Neural progenitor cell (in vitro differentiated cells): ENCODE data around the gene NR0B1. TPM values are rescaled to one million over a fixed set of nuclear protein-coding genes. Genes with fewer than 3 reads are reported as not detected.

Experiments
- DNase-seq: peaks from one replicate; pipeline ENCODE4 v3.0.0-alpha.2; 2016; ENCODE audit warnings: low spot score
- H2AFZ ChIP-seq: fragments of 200-600 bp; sonication (generic); replicated peaks from 2 replicates; pipeline ENCODE4 v1.6.1; 2016; ENCODE audit warnings: antibody characterized with exemption
- H3F3A ChIP-seq: fragments of 200-600 bp; sonication (generic); 2 replicates; pipeline ENCODE4 v1.6.1; 2016; ENCODE audit warnings: antibody characterized with exemption, low read depth
- H3K27ac ChIP-seq: fragments of 200-600 bp; sonication (generic); 2 replicates; pipeline ENCODE4 v1.5.1; 2016; ENCODE audit warnings: mild to moderate bottlenecking
- H3K27me3 ChIP-seq: fragments of 200-600 bp; sonication (generic); 2 replicates; pipeline ENCODE4 v1.6.1; 2016; ENCODE audit warnings: mild to moderate bottlenecking, moderate library complexity
- H3K36me3 ChIP-seq: fragments of 200-600 bp; sonication (generic); 2 replicates; pipeline ENCODE4 v1.5.1; 2016
- H3K4me1 ChIP-seq: fragments of 200-600 bp; sonication (generic); 2 replicates; pipeline ENCODE4 v1.6.1; 2016; ENCODE audit warnings: mixed run types
- H3K4me2 ChIP-seq: fragments of 200-600 bp; sonication (generic); 2 replicates; pipeline ENCODE4 v1.6.1; 2016
- H3K4me3 ChIP-seq: fragments of 200-600 bp; sonication (generic); 2 replicates; pipeline ENCODE4 v1.5.1; 2016
- H3K79me2 ChIP-seq: fragments of 200-600 bp; sonication (generic); 2 replicates; pipeline ENCODE4 v1.6.1; 2016; ENCODE audit warnings: low read depth
- H3K9ac ChIP-seq: fragments of 200-600 bp; sonication (generic); 2 replicates; pipeline ENCODE4 v1.6.1; 2016
- H3K9me3 ChIP-seq: fragments of 200-600 bp; sonication (generic); 2 replicates; pipeline ENCODE4 v1.5.1; 2016; ENCODE audit warnings: low read depth
- H4K20me1 ChIP-seq: fragments of 200-600 bp; sonication (generic); 2 replicates; pipeline ENCODE4 v1.6.1; 2016; ENCODE audit warnings: low read depth
- H3K27ac Mint-ChIP-seq: 3 replicates; pipeline ENCODE4 v1.8.0; 2021; ENCODE audit warnings: mixed read lengths
- H3K27me3 Mint-ChIP-seq: 2 replicates; pipeline ENCODE4 v1.8.0; 2022; ENCODE audit warnings: low read depth, mild to moderate bottlenecking, inconsistent platforms, moderate library complexity, mixed read lengths; ENCODE audit not compliant: insufficient read depth
- H3K36me3 Mint-ChIP-seq: 3 replicates; pipeline ENCODE4 v1.8.0; 2021; ENCODE audit warnings: mixed read lengths
- H3K4me1 Mint-ChIP-seq: 3 replicates; pipeline ENCODE4 v1.8.0; 2021; ENCODE audit warnings: mixed read lengths
- H3K4me3 Mint-ChIP-seq: 3 replicates; pipeline ENCODE4 v1.8.0; 2021; ENCODE audit warnings: mild to moderate bottlenecking, moderate library complexity, mixed read lengths
- H3K9me3 Mint-ChIP-seq: 3 replicates; pipeline ENCODE4 v1.8.0; 2020; ENCODE audit warnings: mixed read lengths
- CTCF ChIP-seq: fragments of 200-600 bp; sonication (generic); IDR thresholded peaks from 2 replicates; pipeline ENCODE4 v1.5.1; 2017; ENCODE audit warnings: antibody characterized with exemption, mild to moderate bottlenecking
- EZH2 ChIP-seq: fragments of 200-600 bp; sonication (generic); IDR thresholded peaks from 2 replicates; pipeline ENCODE4 v1.6.1; 2017; ENCODE audit warnings: antibody characterized with exemption, mild to moderate bottlenecking, moderate library complexity
- EZH2phosphoT487 ChIP-seq: fragments of 200-600 bp; sonication (generic); IDR thresholded peaks from 2 replicates; pipeline ENCODE4 v1.6.1; 2017; ENCODE audit warnings: antibody characterized with exemption
- total RNA-seq: library from RNA; depleted of rRNA; stranded (reverse); fragments of >200 nt; gene quantifications from 2 replicates; pipeline ENCODE4 v1.2.3, GENCODE V29; 2015; ENCODE audit warnings: low replicate concordance

Gene NR0B1
- total RNA-seq, 1 donor from 2014 or later = not detected

- Histone ChIP-seq H3K4me1 (no peaks in the 10 kb centered on the region), H3K9ac (no peak overlapping the region), H4K20me1 (no peaks in the 10 kb centered on the region), H3K4me3 (no peak overlapping the region), H3K36me3 (no peaks in the 10 kb centered on the region), H2AFZ (no peak overlapping the region), H3K9me3 (peaks cover 5% of the 10 kb centered on the region), H3K27me3 (no peaks in the 10 kb centered on the region), H3K27ac (no peak overlapping the region), H3F3A (no peaks in the 10 kb centered on the region), H3K79me2 (no peaks in the 10 kb centered on the region), H3K4me2 (no peak overlapping the region)
- Mint-ChIP-seq H3K4me1 (no peaks in the 10 kb centered on the region), H3K36me3 (no peaks in the 10 kb centered on the region), H3K9me3 (peaks cover 13% of the 10 kb centered on the region), H3K4me3 (no peak overlapping the region), H3K27ac (no peak overlapping the region), H3K27me3 (no peaks in the 10 kb centered on the region)
- TF ChIP-seq CTCF = no peak
- no peak for TF ChIP-seq EZH2
- no peak for TF ChIP-seq EZH2phosphoT487
- DNase-seq = no peak
Observed at GRCh38 chrX:30259927-30260326, 49.3 kb downstream of the NR0B1 start.

Other genes starting within 250 kb of the NR0B1 start
- not detected in 2 replicates for gene MAGEB2, start 93.8 kb downstream of the NR0B1 start, total RNA-seq
- not detected in 2 replicates for gene MAGEB3, start 78.7 kb downstream of the NR0B1 start, total RNA-seq
- gene MAGEB4, start 67.4 kb downstream of the NR0B1 start, total RNA-seq = not detected in 2 replicates
- gene MAGEB1, start 62.2 kb downstream of the NR0B1 start, total RNA-seq = not detected in 2 replicates